ENCODE results near the gene BHLHE23. TPM values are rescaled to one million over a fixed set of nuclear protein-coding genes. Genes with fewer than 3 reads are reported as not detected.

BHLHE23 gene
- total RNA-seq, 2 experiments from 2014 or later = not detected

DNA sequence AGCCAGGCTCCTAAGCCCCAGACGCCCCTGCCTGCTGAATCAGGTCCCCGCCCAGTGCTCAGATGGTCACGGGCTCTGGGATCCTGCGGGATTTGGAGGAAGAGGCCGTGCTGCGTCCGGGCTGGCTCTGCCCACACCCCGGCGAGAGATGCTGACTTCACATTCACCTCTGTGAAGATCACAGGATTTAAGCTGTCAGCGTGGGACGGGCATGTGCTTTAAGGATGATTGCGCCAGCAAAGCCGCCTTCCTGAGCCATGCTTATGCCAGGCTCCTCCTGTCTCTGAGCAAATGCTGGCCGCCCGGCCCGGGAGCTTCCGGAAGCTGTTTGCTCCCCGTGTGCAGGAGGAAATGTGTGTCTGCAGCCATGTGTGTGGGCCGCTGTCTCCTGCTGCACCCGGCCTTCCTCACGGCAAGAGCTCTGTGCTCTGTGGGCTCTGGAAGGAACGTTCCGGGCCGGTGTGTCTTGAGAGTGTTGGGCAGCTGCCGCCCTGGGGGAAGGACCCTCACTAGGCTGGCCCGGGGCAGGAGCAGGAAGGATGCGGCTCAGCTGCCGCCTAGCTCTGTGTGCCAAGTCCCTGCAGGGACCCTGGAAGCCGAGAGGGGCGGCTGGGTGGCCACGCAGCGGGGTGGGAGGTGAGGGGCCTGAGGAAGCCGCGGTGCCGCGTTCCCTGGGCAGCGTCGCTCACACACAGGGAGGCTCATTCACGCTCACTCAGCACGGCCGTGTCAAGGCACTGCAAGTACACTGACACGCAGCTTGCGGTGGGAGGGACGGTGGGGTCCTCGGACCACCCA is 19.0 kb upstream of the BHLHE23 start:
- no peaks in the 10 kb centered on the region for H3K79me2 ChIP-seq (ENCODE audit: insufficient read depth, low read depth, low read length)
- no peaks in the 10 kb centered on the region for H3K9me3 ChIP-seq (ENCODE audit: low read length)
- no TSS peak for BruUV-seq (replicated peaks)
- no peaks in the 10 kb centered on the region for H3K36me3 ChIP-seq (ENCODE audit: insufficient read depth, low read length)
- no peak overlapping the region for H2AFZ ChIP-seq (ENCODE audit: low read length)
- intact Hi-C loops (cut with micrococcal nuclease; ENCODE audit: unreplicated experiment) = no loop called here
- H3K4me2 ChIP-seq (ENCODE audit: low read length) = no peak overlapping the region
- no peaks in the 10 kb centered on the region for H3K4me1 ChIP-seq (ENCODE audit: insufficient read depth, low read length, poor library complexity, severe bottlenecking)
- no peaks in the 10 kb centered on the region for H4K20me1 ChIP-seq (ENCODE audit: insufficient read depth, low read length)
- H3K27ac ChIP-seq (ENCODE audit: low read depth, low read length, poor library complexity, severe bottlenecking) = no peak overlapping the region
- H3K9me2 ChIP-seq (ENCODE audit: insufficient read depth, low read length) = no peaks in the 10 kb centered on the region
- DNase-seq (ENCODE audit: low spot score) = no peak
- ChIA-PET POLR2A (no interaction called here), CTCF (ENCODE audit: unreplicated experiment) (no interaction called here)
- TF ChIP-seq EZH2phosphoT487 (IDR thresholded peaks at IDR 0.05; ENCODE audit: borderline replicate concordance, low read depth, low read length) = no peak
- TF ChIP-seq, protein P1, sequence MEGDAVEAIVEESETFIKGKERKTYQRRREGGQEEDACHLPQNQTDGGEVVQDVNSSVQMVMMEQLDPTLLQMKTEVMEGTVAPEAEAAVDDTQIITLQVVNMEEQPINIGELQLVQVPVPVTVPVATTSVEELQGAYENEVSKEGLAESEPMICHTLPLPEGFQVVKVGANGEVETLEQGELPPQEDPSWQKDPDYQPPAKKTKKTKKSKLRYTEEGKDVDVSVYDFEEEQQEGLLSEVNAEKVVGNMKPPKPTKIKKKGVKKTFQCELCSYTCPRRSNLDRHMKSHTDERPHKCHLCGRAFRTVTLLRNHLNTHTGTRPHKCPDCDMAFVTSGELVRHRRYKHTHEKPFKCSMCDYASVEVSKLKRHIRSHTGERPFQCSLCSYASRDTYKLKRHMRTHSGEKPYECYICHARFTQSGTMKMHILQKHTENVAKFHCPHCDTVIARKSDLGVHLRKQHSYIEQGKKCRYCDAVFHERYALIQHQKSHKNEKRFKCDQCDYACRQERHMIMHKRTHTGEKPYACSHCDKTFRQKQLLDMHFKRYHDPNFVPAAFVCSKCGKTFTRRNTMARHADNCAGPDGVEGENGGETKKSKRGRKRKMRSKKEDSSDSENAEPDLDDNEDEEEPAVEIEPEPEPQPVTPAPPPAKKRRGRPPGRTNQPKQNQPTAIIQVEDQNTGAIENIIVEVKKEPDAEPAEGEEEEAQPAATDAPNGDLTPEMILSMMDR (conservative IDR thresholded peaks at IDR 0.05; ENCODE audit: low read length) = no peak
- H3K4me3 ChIP-seq (ENCODE audit: low read depth, low read length, poor library complexity, severe bottlenecking) = no peak overlapping the region

DNA sequence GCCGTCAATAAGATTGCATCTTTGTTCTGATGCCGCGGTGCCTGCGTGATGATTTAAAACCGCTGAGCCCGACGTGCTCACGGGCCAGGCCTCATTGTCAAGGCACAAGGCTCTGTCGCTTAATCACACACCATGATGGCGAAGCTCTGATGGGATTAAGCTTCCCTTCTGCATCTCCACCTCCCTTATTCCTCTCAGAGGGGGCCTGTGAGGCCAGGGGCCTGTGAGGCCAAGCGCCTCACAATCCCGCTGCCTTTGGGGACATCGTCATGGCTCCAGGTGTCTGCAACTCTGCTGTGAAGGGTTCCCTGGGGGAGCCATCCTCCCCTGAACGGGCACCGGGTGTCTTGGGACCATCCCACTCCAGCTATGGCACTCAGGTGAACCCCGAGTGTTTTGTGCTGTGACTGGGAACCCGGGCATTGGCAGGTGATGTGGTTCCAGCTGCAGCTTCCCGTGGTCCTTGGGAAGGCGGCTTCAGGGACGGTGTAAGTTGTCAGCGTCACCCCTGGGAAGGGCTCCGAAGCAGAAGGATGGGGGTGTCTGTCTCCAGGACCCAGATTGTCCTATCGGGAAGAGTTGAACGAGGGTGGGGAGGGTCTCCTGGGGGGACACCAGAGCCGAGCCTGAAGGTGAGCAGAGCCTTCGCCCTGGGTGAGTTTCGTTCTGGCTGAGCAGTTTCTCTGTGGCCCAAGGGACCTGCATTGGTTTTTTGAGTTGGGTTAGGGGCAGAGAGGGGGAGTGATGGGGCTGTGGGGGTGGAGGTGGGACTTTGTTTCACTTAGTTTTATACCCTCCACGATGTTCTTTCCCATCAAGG is 18.0 kb upstream of the BHLHE23 start:
- BruUV-seq (replicated peaks) = no TSS peak

More for the DNA sequence above, 18.0 kb upstream of the BHLHE23 start:
- no peaks in the 10 kb centered on the region for H3K79me2 ChIP-seq (ENCODE audit: insufficient read depth, low read depth, low read length)
- H2AFZ ChIP-seq (ENCODE audit: low read length) = no peak overlapping the region
- no peaks in the 10 kb centered on the region for H3K36me3 ChIP-seq (ENCODE audit: insufficient read depth, low read length)
- H3K4me1 ChIP-seq (ENCODE audit: insufficient read depth, low read length, poor library complexity, severe bottlenecking) = no peaks in the 10 kb centered on the region
- no peak overlapping the region for H3K4me2 ChIP-seq (ENCODE audit: low read length)
- DNase-seq (ENCODE audit: low spot score) = no peak
- H3K9me3 ChIP-seq (ENCODE audit: low read length) = no peaks in the 10 kb centered on the region
- TF ChIP-seq, protein P1 (conservative IDR thresholded peaks at IDR 0.05; ENCODE audit: low read length) = no peak
- no peak for TF ChIP-seq EZH2phosphoT487 (IDR thresholded peaks at IDR 0.05; ENCODE audit: borderline replicate concordance, low read depth, low read length)
- no peaks in the 10 kb centered on the region for H4K20me1 ChIP-seq (ENCODE audit: insufficient read depth, low read length)
- intact Hi-C loops (cut with micrococcal nuclease; ENCODE audit: unreplicated experiment) = no loop called here
- ChIA-PET POLR2A (no interaction called here), CTCF (ENCODE audit: unreplicated experiment) (interaction anchor here (0.6 kb wide), 1 partner anchor 293 kb away, joined by 5 read pairs; no protein-coding TSS in a partner anchor)
- H3K27ac ChIP-seq (ENCODE audit: low read depth, low read length, poor library complexity, severe bottlenecking) = no peak overlapping the region
- H3K9me2 ChIP-seq (ENCODE audit: insufficient read depth, low read length) = no peaks in the 10 kb centered on the region
- H3K4me3 ChIP-seq (ENCODE audit: low read depth, low read length, poor library complexity, severe bottlenecking) = no peak overlapping the region

Measured in OCI-LY7 (cell line).